Measurements from ENCODE around the gene BBOF1. TPM values are rescaled to one million over a fixed set of nuclear protein-coding genes. Genes with fewer than 3 reads are reported as not detected.

BBOF1 gene
- total and polyA plus RNA-seq, 2 of the 4 experiments (the other 2 are of a cell fraction): 1.6 TPM

DNA sequence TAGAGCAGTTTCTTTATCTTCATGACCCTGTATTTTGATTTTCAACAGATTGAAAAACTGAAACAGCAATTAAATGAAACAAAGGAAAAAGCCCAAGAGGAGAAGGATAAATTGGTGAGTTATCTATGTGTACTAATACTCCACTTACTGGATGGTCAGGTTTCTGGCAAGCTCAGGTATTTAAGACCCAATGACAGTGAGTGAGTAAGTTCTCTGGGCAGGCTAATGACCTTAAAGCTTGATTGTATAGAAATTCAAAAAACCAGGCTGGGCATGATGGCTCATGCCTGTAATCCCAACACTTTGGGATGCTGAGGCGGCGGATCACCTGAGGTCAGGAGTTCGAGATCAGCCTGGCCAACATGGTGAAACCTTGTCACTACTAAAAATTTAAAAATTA is 10.0 kb downstream of the BBOF1 start:
- Histone ChIP-seq H4K20me1 (ENCODE audit: insufficient read depth, low read length) (no peaks in the 10 kb centered on the region), H3K4me3 (ENCODE audit: insufficient read depth, low read depth, low read length) (no peak overlapping the region), H2BK15ac (ENCODE audit: low read depth, low read length) (no peak overlapping the region), H2AK9ac (replicated peaks; ENCODE audit: low read depth, low read length, poor library complexity) (no peak overlapping the region), H2BK5ac (ENCODE audit: low read depth, low read length, poor library complexity, severe bottlenecking) (no peak overlapping the region), H3K56ac (ENCODE audit: extremely low read depth, insufficient read depth, low read length) (no peak overlapping the region), H2AK5ac (ENCODE audit: low read depth, low read length) (no peak overlapping the region), H3K79me1 (ENCODE audit: low read depth in 1 of 2, low read length in 2 of 2) (no peaks in the 10 kb centered on the region), H3K27ac (ENCODE audit: insufficient read depth, low read length) (no peak overlapping the region), H3K23ac (ENCODE audit: low read depth, low read length) (no peak overlapping the region), H4K91ac (ENCODE audit: insufficient read depth, low read depth, low read length) (no peak overlapping the region), H3K4me2 (ENCODE audit: low read depth, low read length) (no peak overlapping the region), H4K5ac (ENCODE audit: low read depth, low read length) (no peak overlapping the region), H3K9me3 (ENCODE audit: control insufficient read depth, insufficient read depth, low read length) (no peaks in the 10 kb centered on the region), H3K14ac (replicated peaks; ENCODE audit: low read depth, low read length) (no peak overlapping the region), H3K27me3 (ENCODE audit: control insufficient read depth, insufficient read depth, low read length) (no peaks in the 10 kb centered on the region), H3K9ac (ENCODE audit: low read depth, low read length) (no peak overlapping the region), H3K18ac (ENCODE audit: low read depth, low read length) (no peak overlapping the region), H2AFZ (replicated peaks; ENCODE audit: low read length, poor library complexity) (no peak overlapping the region), H2BK120ac (ENCODE audit: low read depth, low read length) (no peak overlapping the region), H3K4me1 (ENCODE audit: control insufficient read depth, insufficient read depth, low read length) (no peaks in the 10 kb centered on the region), H3K4ac (ENCODE audit: low read depth, low read length) (no peak overlapping the region), H3K9me1 (ENCODE audit: insufficient read depth, low read length) (no peaks in the 10 kb centered on the region), H3K36me3 (ENCODE audit: control insufficient read depth, insufficient read depth, low read length) (no peaks in the 10 kb centered on the region), H4K8ac (ENCODE audit: low read depth in 2 of 2, low read length in 2 of 2) (no peak overlapping the region), H2BK20ac (ENCODE audit: low read depth, low read length) (no peak overlapping the region)
- CTCF ChIA-PET: no interaction called here
- ATAC-seq (ENCODE audit: low read depth) (no peak), DNase-seq (no peak)
- in situ Hi-C loops (cut with MboI; ENCODE audit: low sequenced_read_pairs): loop anchor here (25.0 kb wide), 1 partner anchor 517 kb away; no protein-coding TSS in a partner anchor
- no CpG with 5 or more reads among the region's 3 CpGs for WGBS, 2 experiments (ENCODE audit: extremely low coverage in 2 of 2, insufficient read length in 1 of 2)
- intact Hi-C loops (cut with micrococcal nuclease): no loop called here
- BruUV-seq (replicated peaks): no TSS peak
- dilution Hi-C loops (cut with HindIII; ENCODE audit: low sequenced_read_pairs, unreplicated experiment): no loop called here
- TF ChIP-seq, protein P1, sequence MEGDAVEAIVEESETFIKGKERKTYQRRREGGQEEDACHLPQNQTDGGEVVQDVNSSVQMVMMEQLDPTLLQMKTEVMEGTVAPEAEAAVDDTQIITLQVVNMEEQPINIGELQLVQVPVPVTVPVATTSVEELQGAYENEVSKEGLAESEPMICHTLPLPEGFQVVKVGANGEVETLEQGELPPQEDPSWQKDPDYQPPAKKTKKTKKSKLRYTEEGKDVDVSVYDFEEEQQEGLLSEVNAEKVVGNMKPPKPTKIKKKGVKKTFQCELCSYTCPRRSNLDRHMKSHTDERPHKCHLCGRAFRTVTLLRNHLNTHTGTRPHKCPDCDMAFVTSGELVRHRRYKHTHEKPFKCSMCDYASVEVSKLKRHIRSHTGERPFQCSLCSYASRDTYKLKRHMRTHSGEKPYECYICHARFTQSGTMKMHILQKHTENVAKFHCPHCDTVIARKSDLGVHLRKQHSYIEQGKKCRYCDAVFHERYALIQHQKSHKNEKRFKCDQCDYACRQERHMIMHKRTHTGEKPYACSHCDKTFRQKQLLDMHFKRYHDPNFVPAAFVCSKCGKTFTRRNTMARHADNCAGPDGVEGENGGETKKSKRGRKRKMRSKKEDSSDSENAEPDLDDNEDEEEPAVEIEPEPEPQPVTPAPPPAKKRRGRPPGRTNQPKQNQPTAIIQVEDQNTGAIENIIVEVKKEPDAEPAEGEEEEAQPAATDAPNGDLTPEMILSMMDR (conservative IDR thresholded peaks at IDR 0.05; ENCODE audit: low read depth, low read length): no peak
- TF ChIP-seq NFE2L2 (IDR thresholded peaks at IDR 0.05; ENCODE audit: low read depth, low read length): no peak
- no peak for TF ChIP-seq MAZ (IDR thresholded peaks at IDR 0.05; ENCODE audit: borderline replicate concordance, low read depth, low read length)
- TF ChIP-seq ELK1 (IDR thresholded peaks at IDR 0.05; ENCODE audit: borderline replicate concordance, low read depth, low read length): no peak
- POLR2A ChIA-PET (ENCODE audit: unreplicated experiment): no interaction called here
